Effector memory CD4-positive, alpha-beta T cell (primary cell): Measurements from ENCODE around the gene CD2AP.

Experiments used
- DNase-seq, 3 donors: peaks; one replicate each; pipeline ENCODE4 v3.0.0-alpha.2; 2020
- H3K27ac ChIP-seq: 2 replicates; pipeline ENCODE4 v1.7.0; 2013; ENCODE audit warnings: mild to moderate bottlenecking, low read length, moderate library complexity; ENCODE audit not compliant: insufficient read depth, poor library complexity, severe bottlenecking
- H3K27me3 ChIP-seq: replicated peaks from 2 replicates; pipeline ENCODE4 v1.7.0; 2013; ENCODE audit warnings: mild to moderate bottlenecking, low read length; ENCODE audit not compliant: insufficient read depth, control insufficient read depth, poor library complexity, severe bottlenecking
- H3K36me3 ChIP-seq: 2 replicates; pipeline ENCODE4 v1.7.0; 2013; ENCODE audit warnings: mild to moderate bottlenecking, low read length, moderate library complexity; ENCODE audit not compliant: control insufficient read depth, insufficient read depth
- H3K4me1 ChIP-seq: 2 replicates; pipeline ENCODE4 v1.7.0; 2013; ENCODE audit warnings: low read length, mild to moderate bottlenecking; ENCODE audit not compliant: control insufficient read depth, insufficient read depth, poor library complexity, severe bottlenecking
- H3K4me3 ChIP-seq: 2 replicates; pipeline ENCODE4 v1.7.0; 2013; ENCODE audit warnings: low read length, low read depth, mild to moderate bottlenecking; ENCODE audit not compliant: insufficient read depth, poor library complexity, severe bottlenecking
- H3K9me3 ChIP-seq: 2 replicates; pipeline ENCODE4 v1.7.0; 2013; ENCODE audit warnings: mild to moderate bottlenecking, low read length, moderate library complexity; ENCODE audit not compliant: control insufficient read depth

The CD2AP gene

DNA sequence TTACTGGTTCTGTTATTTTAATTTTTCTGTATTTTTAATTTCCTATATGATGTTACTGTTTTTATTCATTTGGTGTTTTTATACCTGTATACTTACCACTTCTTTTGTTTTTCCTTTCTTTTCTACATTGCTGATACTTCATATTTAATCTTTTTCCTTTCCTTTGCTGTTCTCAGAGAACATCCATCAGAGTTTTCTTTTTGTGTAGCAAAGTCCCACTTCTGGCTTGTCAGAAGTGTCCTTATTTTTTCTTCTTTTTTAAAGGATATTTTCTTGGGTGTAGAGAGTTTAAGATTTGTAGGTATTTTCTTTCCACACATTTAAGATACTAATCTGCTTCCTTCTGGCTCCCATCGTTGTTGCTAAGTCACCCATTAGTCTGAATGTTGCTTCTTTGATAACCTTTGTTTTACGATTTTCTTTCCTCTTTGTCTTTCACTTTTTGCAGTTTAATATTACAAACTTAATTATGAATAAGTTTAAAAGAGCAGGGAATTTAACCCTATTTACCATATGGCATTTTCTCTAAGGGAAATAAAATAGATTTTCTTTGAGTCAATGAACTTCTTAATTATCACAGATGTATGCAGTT lies 18.5 kb downstream of the CD2AP start:
- H3K4me3 ChIP-seq, result no peak overlapping the region
- no peak overlapping the region for H3K27ac ChIP-seq

DNA sequence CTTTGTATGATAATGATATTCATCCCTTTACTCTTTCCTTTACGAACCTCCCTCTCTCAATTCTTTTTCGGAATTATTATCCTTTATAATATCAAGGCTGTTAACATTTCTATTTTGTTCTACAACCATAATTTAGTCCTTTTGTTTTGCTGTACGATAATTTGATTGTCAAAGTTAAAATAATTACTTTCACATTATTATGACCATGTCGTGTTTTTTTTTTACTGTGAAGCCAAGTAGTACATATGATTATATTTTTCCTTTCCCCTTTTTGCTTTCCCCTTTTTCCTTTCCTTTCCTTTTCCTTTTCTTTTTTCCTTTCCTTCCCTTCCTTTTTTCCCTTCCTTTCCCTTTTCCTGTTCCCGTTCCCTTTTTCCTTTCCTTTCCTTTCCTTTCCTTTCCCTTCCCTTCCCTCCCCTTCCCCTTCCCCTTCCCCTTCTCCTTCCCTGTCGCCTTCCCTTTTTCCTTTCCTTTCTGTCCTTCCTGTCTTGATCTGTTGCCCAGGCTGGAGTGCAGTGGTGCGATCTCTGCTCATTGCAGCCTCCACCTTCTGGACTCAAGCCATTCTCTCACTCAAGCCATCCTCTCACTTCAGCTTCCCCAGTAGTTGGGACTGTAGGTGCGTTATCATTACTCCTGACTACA lies 19.5 kb downstream of the CD2AP start:
- Histone ChIP-seq H3K4me1 (peaks cover 3% of the 10 kb centered on the region), H3K9me3 (no peaks in the 10 kb centered on the region), H3K4me3 (no peak overlapping the region), H3K27me3 (no peaks in the 10 kb centered on the region), H3K27ac (no peak overlapping the region), H3K36me3 (no peaks in the 10 kb centered on the region)
- no peak for DNase-seq

More for the DNA sequence above, 18.5 kb downstream of the CD2AP start:
- H3K4me1 ChIP-seq, result peaks cover 3% of the 10 kb centered on the region
- DNase-seq, result no peak
- H3K27me3 ChIP-seq, result no peaks in the 10 kb centered on the region
- H3K36me3 ChIP-seq, result no peaks in the 10 kb centered on the region
- no peaks in the 10 kb centered on the region for H3K9me3 ChIP-seq

GRCh38 chr6:47502920-47503319 lies 25.3 kb downstream of the CD2AP start:
- Histone ChIP-seq H3K9me3 (no peaks in the 10 kb centered on the region), H3K27ac (no peak overlapping the region), H3K27me3 (no peaks in the 10 kb centered on the region), H3K4me1 (peaks cover 3% of the 10 kb centered on the region), H3K4me3 (no peak overlapping the region), H3K36me3 (peaks cover 3% of the 10 kb centered on the region)
- DNase-seq, result no peak

- no peaks in the 10 kb centered on the region for H3K4me1 ChIP-seq
- H3K36me3 ChIP-seq, result no peaks in the 10 kb centered on the region
- no peaks in the 10 kb centered on the region for H3K27me3 ChIP-seq
- H3K4me3 ChIP-seq, result no peak overlapping the region
- H3K27ac ChIP-seq, result no peak overlapping the region
- no peak for DNase-seq
- no peaks in the 10 kb centered on the region for H3K9me3 ChIP-seq
These were observed 32.3 kb downstream of the CD2AP start for GRCh38 chr6:47509937-47510336.

DNA sequence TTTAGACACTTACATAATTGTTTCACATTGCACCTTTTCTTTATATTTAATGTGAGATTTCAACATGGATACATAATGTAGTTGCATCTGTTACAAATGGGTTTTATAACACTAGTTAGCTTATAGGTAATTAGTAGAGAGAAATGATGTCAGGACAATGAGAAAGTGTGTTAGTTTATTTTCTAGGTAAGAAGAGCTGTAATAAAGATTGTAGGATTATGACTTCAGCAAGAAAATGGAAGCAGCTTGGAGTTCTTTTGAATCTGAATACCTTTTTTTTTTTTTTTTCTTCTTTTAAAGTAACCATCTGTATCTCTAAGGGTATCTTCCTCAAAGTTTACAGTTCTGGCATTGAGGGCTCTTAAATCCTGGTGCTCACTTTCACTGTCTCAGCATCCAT lies 35.3 kb downstream of the CD2AP start:
- Histone ChIP-seq H3K4me1 (no peaks in the 10 kb centered on the region), H3K36me3 (no peaks in the 10 kb centered on the region), H3K9me3 (no peaks in the 10 kb centered on the region), H3K27me3 (no peaks in the 10 kb centered on the region), H3K4me3 (no peak overlapping the region), H3K27ac (no peak overlapping the region)
- no peak for DNase-seq

GRCh38 chr6:47519279-47519678 lies 41.7 kb downstream of the CD2AP start:
- no peak overlapping the region for H3K4me3 ChIP-seq
- H3K36me3 ChIP-seq, result no peaks in the 10 kb centered on the region
- H3K4me1 ChIP-seq, result no peaks in the 10 kb centered on the region
- no peak for DNase-seq
- no peaks in the 10 kb centered on the region for H3K9me3 ChIP-seq
- no peak overlapping the region for H3K27ac ChIP-seq
- H3K27me3 ChIP-seq, result no peaks in the 10 kb centered on the region

- H3K27me3 ChIP-seq, result no peaks in the 10 kb centered on the region
- no peaks in the 10 kb centered on the region for H3K4me1 ChIP-seq
- no peaks in the 10 kb centered on the region for H3K36me3 ChIP-seq
- no peak overlapping the region for H3K27ac ChIP-seq
- no peaks in the 10 kb centered on the region for H3K9me3 ChIP-seq
- no peak for DNase-seq
- no peak overlapping the region for H3K4me3 ChIP-seq
These were observed 42.7 kb downstream of the CD2AP start for GRCh38 chr6:47520282-47520681.

DNA sequence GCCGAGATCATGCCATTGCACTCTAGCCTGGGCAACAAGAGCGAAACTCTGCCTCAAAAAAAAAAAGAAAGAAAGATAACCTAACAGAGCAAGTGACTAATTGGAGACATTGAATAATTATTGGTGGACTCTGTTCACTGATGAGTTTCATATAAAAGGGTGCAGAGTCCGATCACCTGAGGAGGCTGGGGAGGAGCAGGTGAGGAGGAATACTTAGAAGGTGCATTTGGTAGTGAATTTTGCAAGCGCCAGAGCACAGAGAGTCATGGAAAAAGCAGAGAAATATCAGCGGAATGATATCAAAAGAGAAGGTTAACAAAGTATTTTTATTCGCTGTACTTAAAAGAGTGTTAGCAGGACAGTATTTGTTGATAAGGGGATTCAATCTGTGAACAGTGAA lies 44.4 kb downstream of the CD2AP start:
- Histone ChIP-seq H3K27ac (no peak overlapping the region), H3K4me1 (no peaks in the 10 kb centered on the region), H3K36me3 (no peaks in the 10 kb centered on the region), H3K27me3 (no peaks in the 10 kb centered on the region), H3K4me3 (no peak overlapping the region), H3K9me3 (no peaks in the 10 kb centered on the region)
- no peak for DNase-seq

- H3K4me1 ChIP-seq, result no peaks in the 10 kb centered on the region
- H3K27ac ChIP-seq, result no peak overlapping the region
- H3K36me3 ChIP-seq, result no peaks in the 10 kb centered on the region
- no peak for DNase-seq
- no peak overlapping the region for H3K4me3 ChIP-seq
- H3K27me3 ChIP-seq, result no peaks in the 10 kb centered on the region
- H3K9me3 ChIP-seq, result no peaks in the 10 kb centered on the region
These were observed 46.7 kb downstream of the CD2AP start for GRCh38 chr6:47524136-47524845.

DNA sequence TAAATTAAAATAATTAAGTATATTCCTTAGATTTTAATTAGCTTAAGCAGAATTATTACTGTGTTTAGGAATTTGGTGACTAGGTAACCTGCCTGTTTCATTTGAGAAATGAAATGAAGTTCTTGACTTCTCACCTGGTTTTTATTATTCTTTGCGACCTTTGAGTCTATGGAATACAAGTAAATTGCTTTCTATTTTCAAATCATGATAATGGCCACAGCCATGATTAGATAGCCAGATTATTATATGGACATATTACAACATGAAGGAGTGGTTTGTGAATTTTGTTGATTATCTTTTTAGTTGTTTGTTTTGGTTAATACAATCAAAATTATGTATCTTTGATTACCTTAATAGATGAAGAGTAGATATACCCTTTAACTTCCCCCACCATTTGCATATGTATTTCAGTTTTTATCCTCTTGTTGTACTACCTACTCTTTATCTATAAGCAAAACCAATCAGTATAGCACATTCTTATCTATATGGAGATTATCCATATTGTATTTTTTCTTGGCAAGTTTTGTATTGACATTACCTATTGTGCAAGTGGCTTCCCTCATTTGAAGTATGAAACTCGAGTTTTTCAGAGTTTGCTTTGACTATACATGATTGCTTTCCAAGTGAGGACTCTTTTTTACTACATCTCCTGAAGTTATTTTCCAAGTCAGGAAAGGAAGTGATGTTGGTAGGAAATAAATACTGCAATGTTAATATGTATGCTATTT lies 47.9 kb downstream of the CD2AP start:
- Histone ChIP-seq H3K4me1 (no peaks in the 10 kb centered on the region), H3K9me3 (no peaks in the 10 kb centered on the region), H3K27me3 (no peaks in the 10 kb centered on the region), H3K27ac (no peak overlapping the region), H3K36me3 (no peaks in the 10 kb centered on the region), H3K4me3 (no peak overlapping the region)
- DNase-seq, result no peak
